ENCODE data around the gene JADE1.
A peak's percentile ranks its signal among the peaks of the same experiment; 100 is the strongest.

The JADE1 gene

DNA sequence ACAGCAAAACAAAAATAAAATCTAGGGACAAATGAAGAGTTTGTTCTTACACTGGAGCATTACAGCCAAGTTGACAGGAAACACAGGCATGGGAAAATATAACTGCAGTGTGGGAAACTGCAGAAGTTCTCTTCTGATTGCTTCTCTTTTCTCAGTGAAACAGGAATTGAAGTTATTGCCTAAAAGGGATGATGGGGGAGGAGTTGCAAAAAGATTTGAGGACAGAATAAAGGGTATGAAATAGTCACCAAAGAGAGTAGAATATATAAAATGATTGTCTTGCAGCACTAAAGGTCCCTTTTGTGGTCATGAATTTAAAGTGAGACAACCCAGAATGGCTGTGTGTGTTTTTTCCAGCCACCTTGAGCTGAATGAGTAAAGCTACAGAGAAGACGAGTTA is 103.7 kb downstream of the JADE1 start:
- H3K4me2 ChIP-seq (ENCODE audit: low read length, poor library complexity, severe bottlenecking), result no peak overlapping the region
- H3K23ac ChIP-seq (ENCODE audit: low read length in 2 of 2), result no peak overlapping the region
- H3K36me3 ChIP-seq (ENCODE audit: control insufficient read depth in 1 of 2, insufficient read depth in 2 of 2, low read depth in 1 of 2, low read length in 2 of 2), result no peaks in the 10 kb centered on the region
- H3K27me3 ChIP-seq (ENCODE audit: control insufficient read depth in 1 of 2, insufficient read depth in 1 of 2, low read length in 2 of 2), result no peaks in the 10 kb centered on the region
- no peak overlapping the region for H2BK5ac ChIP-seq (ENCODE audit: low read depth, low read length, poor library complexity, severe bottlenecking)
- DNase-seq, result no peak
- H3K79me1 ChIP-seq (replicated peaks; ENCODE audit: low read length, poor library complexity, severe bottlenecking), result peaks cover 2% of the 10 kb centered on the region
- H3K4me1 ChIP-seq (ENCODE audit: control insufficient read depth, insufficient read depth, low read depth, low read length), result no peaks in the 10 kb centered on the region
- H4K91ac ChIP-seq (ENCODE audit: low read length), result no peak overlapping the region
- H2BK15ac ChIP-seq (ENCODE audit: low read depth, poor library complexity, severe bottlenecking), result no peak overlapping the region
- no peak overlapping the region for H3K9ac ChIP-seq (ENCODE audit: low read length)
- H3K27ac ChIP-seq (ENCODE audit: low read length, poor library complexity, severe bottlenecking), result no peak overlapping the region
- WGBS, result 73% methylated on average over 1 of the region's 1 CpG
- H3K14ac ChIP-seq (ENCODE audit: low read length in 2 of 2), result no peak overlapping the region
- no peak overlapping the region for H2AFZ ChIP-seq (ENCODE audit: low read depth, low read length)
- no peaks in the 10 kb centered on the region for H3K9me3 ChIP-seq (ENCODE audit: control insufficient read depth, low read length)
- H4K8ac ChIP-seq (ENCODE audit: low read length), result no peak overlapping the region
- H2BK120ac ChIP-seq (ENCODE audit: low read depth, low read length), result no peak overlapping the region
- no peak overlapping the region for H3K18ac ChIP-seq (ENCODE audit: low read depth in 1 of 2, low read length in 2 of 2)
- H3K4me3 ChIP-seq (ENCODE audit: insufficient read depth in 1 of 2, low read depth in 1 of 2, low read length in 2 of 2), result no peak overlapping the region
- H2BK12ac ChIP-seq (ENCODE audit: low read length in 2 of 2), result no peak overlapping the region
- H3K4ac ChIP-seq (ENCODE audit: low read depth in 1 of 2, low read length in 2 of 2), result no peak overlapping the region
- H2AK5ac ChIP-seq (ENCODE audit: low read length, severe bottlenecking), result no peak overlapping the region

DNA sequence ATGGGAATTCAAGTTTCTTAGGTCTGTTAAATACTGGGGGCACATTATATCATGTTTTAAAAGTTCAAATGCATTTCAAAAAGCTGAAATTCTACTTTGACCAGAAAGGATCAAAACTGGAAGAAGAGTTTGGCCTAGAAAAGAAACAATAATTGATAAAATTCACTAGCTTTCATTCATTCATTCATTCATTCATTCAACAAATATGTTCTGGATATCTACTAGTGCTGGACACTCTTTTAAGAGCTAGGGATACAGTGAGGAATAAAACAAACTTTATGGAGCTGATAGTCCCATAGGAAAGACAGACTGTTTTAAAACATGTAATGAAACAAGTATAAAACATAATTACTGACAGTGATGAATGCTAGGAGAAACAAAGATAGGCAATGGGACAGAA is 106.0 kb downstream of the JADE1 start:
- no peak for DNase-seq
- no peak overlapping the region for H3K4ac ChIP-seq (ENCODE audit: low read depth in 1 of 2, low read length in 2 of 2)
- H3K14ac ChIP-seq (ENCODE audit: low read length in 2 of 2), result no peak overlapping the region
- no peak overlapping the region for H2AFZ ChIP-seq (ENCODE audit: low read depth, low read length)
- no peak overlapping the region for H2BK15ac ChIP-seq (ENCODE audit: low read depth, poor library complexity, severe bottlenecking)
- peaks cover 3% of the 10 kb centered on the region for H3K9me3 ChIP-seq (ENCODE audit: control insufficient read depth, low read length)
- no peak overlapping the region for H2BK5ac ChIP-seq (ENCODE audit: low read depth, low read length, poor library complexity, severe bottlenecking)
- H4K91ac ChIP-seq (ENCODE audit: low read length), result no peak overlapping the region
- no peak overlapping the region for H3K23ac ChIP-seq (ENCODE audit: low read length in 2 of 2)
- no peak overlapping the region for H2AK5ac ChIP-seq (ENCODE audit: low read length, severe bottlenecking)
- peaks cover 3% of the 10 kb centered on the region for H3K79me1 ChIP-seq (replicated peaks; ENCODE audit: low read length, poor library complexity, severe bottlenecking)
- H4K8ac ChIP-seq (ENCODE audit: low read length), result no peak overlapping the region
- H3K9ac ChIP-seq (ENCODE audit: low read length), result no peak overlapping the region
- H2BK12ac ChIP-seq (ENCODE audit: low read length in 2 of 2), result no peak overlapping the region
- H3K27ac ChIP-seq (ENCODE audit: low read length, poor library complexity, severe bottlenecking), result no peak overlapping the region
- H3K27me3 ChIP-seq (ENCODE audit: control insufficient read depth in 1 of 2, insufficient read depth in 1 of 2, low read length in 2 of 2), result no peaks in the 10 kb centered on the region
- no peaks in the 10 kb centered on the region for H3K4me1 ChIP-seq (ENCODE audit: control insufficient read depth, insufficient read depth, low read depth, low read length)
- no peak overlapping the region for H2BK120ac ChIP-seq (ENCODE audit: low read depth, low read length)
- no peaks in the 10 kb centered on the region for H3K36me3 ChIP-seq (ENCODE audit: control insufficient read depth in 1 of 2, insufficient read depth in 2 of 2, low read depth in 1 of 2, low read length in 2 of 2)
- H3K4me3 ChIP-seq (ENCODE audit: insufficient read depth in 1 of 2, low read depth in 1 of 2, low read length in 2 of 2), result no peak overlapping the region
- H3K4me2 ChIP-seq (ENCODE audit: low read length, poor library complexity, severe bottlenecking), result no peak overlapping the region
- H3K18ac ChIP-seq (ENCODE audit: low read depth in 1 of 2, low read length in 2 of 2), result no peak overlapping the region

DNA sequence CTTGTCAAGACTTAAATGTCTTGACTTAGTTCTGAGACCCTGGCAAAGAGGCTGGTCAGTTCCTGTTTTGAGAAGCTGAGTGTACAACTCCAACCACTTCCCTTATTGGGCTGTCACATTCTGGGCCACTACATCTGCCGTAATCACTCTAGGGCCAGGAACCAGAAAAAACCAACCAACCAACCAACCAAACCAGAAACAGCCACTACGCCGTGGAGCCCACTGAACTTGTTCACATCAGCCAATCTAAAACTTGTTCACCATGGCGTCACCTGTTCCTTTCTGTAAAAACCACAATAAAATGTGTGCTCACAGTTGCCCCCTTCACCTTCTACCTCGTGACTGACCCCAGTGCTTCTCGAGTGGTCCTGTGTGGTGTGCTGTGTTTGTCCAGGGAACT is 107.3 kb downstream of the JADE1 start:
- Histone ChIP-seq H2BK15ac (ENCODE audit: low read depth, poor library complexity, severe bottlenecking) (no peak overlapping the region), H3K4me3 (ENCODE audit: insufficient read depth in 1 of 2, low read depth in 1 of 2, low read length in 2 of 2) (no peak overlapping the region), H3K18ac (ENCODE audit: low read depth in 1 of 2, low read length in 2 of 2) (no peak overlapping the region), H4K91ac (ENCODE audit: low read length) (no peak overlapping the region), H2AK5ac (ENCODE audit: low read length, severe bottlenecking) (no peak overlapping the region), H3K4me2 (ENCODE audit: low read length, poor library complexity, severe bottlenecking) (no peak overlapping the region), H2AFZ (ENCODE audit: low read depth, low read length) (no peak overlapping the region), H3K36me3 (ENCODE audit: control insufficient read depth in 1 of 2, insufficient read depth in 2 of 2, low read depth in 1 of 2, low read length in 2 of 2) (no peaks in the 10 kb centered on the region), H3K4me1 (ENCODE audit: control insufficient read depth, insufficient read depth, low read depth, low read length) (no peaks in the 10 kb centered on the region), H3K4ac (ENCODE audit: low read depth in 1 of 2, low read length in 2 of 2) (no peak overlapping the region), H2BK120ac (ENCODE audit: low read depth, low read length) (no peak overlapping the region), H2BK12ac (ENCODE audit: low read length in 2 of 2) (no peak overlapping the region), H3K23ac (ENCODE audit: low read length in 2 of 2) (no peak overlapping the region), H3K27ac (ENCODE audit: low read length, poor library complexity, severe bottlenecking) (no peak overlapping the region), H3K9me3 (ENCODE audit: control insufficient read depth, low read length) (peaks cover 4% of the 10 kb centered on the region), H3K14ac (ENCODE audit: low read length in 2 of 2) (peak overlapping the region in 1 of 2 experiments; percentile 48), H4K8ac (ENCODE audit: low read length) (no peak overlapping the region), H2BK5ac (ENCODE audit: low read depth, low read length, poor library complexity, severe bottlenecking) (no peak overlapping the region), H3K79me1 (replicated peaks; ENCODE audit: low read length, poor library complexity, severe bottlenecking) (peaks cover 3% of the 10 kb centered on the region), H3K27me3 (ENCODE audit: control insufficient read depth in 1 of 2, insufficient read depth in 1 of 2, low read length in 2 of 2) (no peaks in the 10 kb centered on the region), H3K9ac (ENCODE audit: low read length) (no peak overlapping the region)
- no peak for DNase-seq
- 94% methylated on average over 6 of the region's 6 CpGs for WGBS

DNA sequence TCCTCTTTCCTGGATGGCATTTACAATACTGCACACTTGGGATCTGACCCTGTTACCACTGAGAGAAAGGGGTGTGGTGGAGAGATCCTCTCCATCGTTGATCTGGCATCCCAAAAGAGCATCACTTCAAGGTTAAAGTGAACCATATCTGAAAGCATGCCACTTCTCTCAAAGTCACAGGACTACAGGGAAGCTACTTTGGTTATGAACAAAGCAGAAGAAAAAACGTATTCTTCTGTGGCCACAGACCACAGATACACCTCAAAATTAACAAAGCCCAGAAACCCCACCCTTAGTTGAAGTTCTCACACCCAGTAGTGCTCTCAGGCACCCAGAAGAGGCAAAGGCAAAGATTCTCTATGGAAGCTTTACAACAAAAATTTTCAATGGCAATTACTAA is 108.3 kb downstream of the JADE1 start:
- Histone ChIP-seq H3K4me2 (ENCODE audit: low read length, poor library complexity, severe bottlenecking) (no peak overlapping the region), H2BK120ac (ENCODE audit: low read depth, low read length) (no peak overlapping the region), H3K79me1 (replicated peaks; ENCODE audit: low read length, poor library complexity, severe bottlenecking) (peaks cover 3% of the 10 kb centered on the region), H2BK12ac (ENCODE audit: low read length in 2 of 2) (no peak overlapping the region), H3K4me1 (ENCODE audit: control insufficient read depth, insufficient read depth, low read depth, low read length) (no peaks in the 10 kb centered on the region), H3K14ac (ENCODE audit: low read length in 2 of 2) (no peak overlapping the region), H2AFZ (ENCODE audit: low read depth, low read length) (no peak overlapping the region), H3K9me3 (ENCODE audit: control insufficient read depth, low read length) (peaks cover 4% of the 10 kb centered on the region), H2BK15ac (ENCODE audit: low read depth, poor library complexity, severe bottlenecking) (no peak overlapping the region), H2AK5ac (ENCODE audit: low read length, severe bottlenecking) (no peak overlapping the region), H3K18ac (ENCODE audit: low read depth in 1 of 2, low read length in 2 of 2) (no peak overlapping the region), H2BK5ac (ENCODE audit: low read depth, low read length, poor library complexity, severe bottlenecking) (no peak overlapping the region), H3K36me3 (ENCODE audit: control insufficient read depth in 1 of 2, insufficient read depth in 2 of 2, low read depth in 1 of 2, low read length in 2 of 2) (no peaks in the 10 kb centered on the region), H3K9ac (ENCODE audit: low read length) (no peak overlapping the region), H3K4me3 (ENCODE audit: insufficient read depth in 1 of 2, low read depth in 1 of 2, low read length in 2 of 2) (no peak overlapping the region), H3K23ac (ENCODE audit: low read length in 2 of 2) (no peak overlapping the region), H4K8ac (ENCODE audit: low read length) (no peak overlapping the region), H3K4ac (ENCODE audit: low read depth in 1 of 2, low read length in 2 of 2) (no peak overlapping the region), H3K27me3 (ENCODE audit: control insufficient read depth in 1 of 2, insufficient read depth in 1 of 2, low read length in 2 of 2) (no peaks in the 10 kb centered on the region), H3K27ac (ENCODE audit: low read length, poor library complexity, severe bottlenecking) (no peak overlapping the region), H4K91ac (ENCODE audit: low read length) (no peak overlapping the region)
- no peak for DNase-seq
- WGBS, result 93% methylated on average over 2 of the region's 2 CpGs
